HPDE6-E6E7 (cell line): ENCODE data around the gene TBX2.

ENCODE experiments used
- DNase-seq: peaks from one replicate; pipeline ENCODE4 v3.0.0; 2011; ENCODE audit warnings: missing footprints; ENCODE audit errors: extremely low spot score

TBX2 gene

GRCh38 chr17:61368832-61369450 is 30.7 kb upstream of the TBX2 start:
- DNase-seq: no peak

GRCh38 chr17:61369751-61370150 is 29.9 kb upstream of the TBX2 start:
- no peak for DNase-seq

GRCh38 chr17:61371179-61371578 is 28.5 kb upstream of the TBX2 start:
- no peak for DNase-seq

GRCh38 chr17:61371606-61372005 is 28.0 kb upstream of the TBX2 start:
- no peak for DNase-seq

- no peak for DNase-seq
Observed at GRCh38 chr17:61372436-61372835, 27.2 kb upstream of the TBX2 start.

GRCh38 chr17:61376931-61377838 is 22.5 kb upstream of the TBX2 start:
- no peak for DNase-seq

GRCh38 chr17:61378658-61379456 is 20.8 kb upstream of the TBX2 start:
- DNase-seq: no peak

- DNase-seq: no peak
Observed at GRCh38 chr17:61379457-61380216, 20.0 kb upstream of the TBX2 start.

- no peak for DNase-seq
Observed at GRCh38 chr17:61380217-61380835, 19.3 kb upstream of the TBX2 start.

GRCh38 chr17:61380836-61381525 is 18.7 kb upstream of the TBX2 start:
- no peak for DNase-seq

GRCh38 chr17:61381537-61381936 is 18.1 kb upstream of the TBX2 start:
- no peak for DNase-seq

GRCh38 chr17:61382796-61383688 is 16.6 kb upstream of the TBX2 start:
- no peak for DNase-seq

GRCh38 chr17:61383689-61384201 is 15.9 kb upstream of the TBX2 start:
- no peak for DNase-seq

GRCh38 chr17:61384354-61384691 is 15.3 kb upstream of the TBX2 start:
- DNase-seq: no peak

- DNase-seq: no peak
Observed at GRCh38 chr17:61384692-61385576, 14.7 kb upstream of the TBX2 start.

GRCh38 chr17:61385577-61386236 is 13.9 kb upstream of the TBX2 start:
- no peak for DNase-seq

- no peak for DNase-seq
Observed at GRCh38 chr17:61386251-61386650, 13.4 kb upstream of the TBX2 start.

- DNase-seq: no peak
Observed at GRCh38 chr17:61387011-61387410, 12.6 kb upstream of the TBX2 start.
